Cardiac fibroblast (primary cell): ENCODE measurements around the gene NNAT.
"Not testable (repeated sequence)": the region's sequence is repeated elsewhere in the genome, so short reads cannot be mapped to it uniquely, and the experiment has no call there.

Experiments
- DNase-seq, 2 donors: peaks; one replicate each; pipeline versions ENCODE4 v3.0.0 to v3.0.0-alpha.2; 2010; ENCODE audit warnings: low read depth in 2 of 2
- H3K4me3 ChIP-seq, 2 donors: replicated peaks in 1 of 2; 1 replicate in 1 of 2; 2 replicates in 1 of 2; pipeline ENCODE4 v1.5.1; 2011; ENCODE audit warnings: low read depth in 2 of 2, low read length in 2 of 2, mild to moderate bottlenecking in 2 of 2, moderate library complexity in 1 of 2
- TF ChIP-seq, protein P1 (sequence below): IDR thresholded peaks from one replicate; pipeline ENCODE4 v1.5.1; 2011; ENCODE audit warnings: low read depth, mild to moderate bottlenecking, low read length, inconsistent platforms

NNAT gene

DNA sequence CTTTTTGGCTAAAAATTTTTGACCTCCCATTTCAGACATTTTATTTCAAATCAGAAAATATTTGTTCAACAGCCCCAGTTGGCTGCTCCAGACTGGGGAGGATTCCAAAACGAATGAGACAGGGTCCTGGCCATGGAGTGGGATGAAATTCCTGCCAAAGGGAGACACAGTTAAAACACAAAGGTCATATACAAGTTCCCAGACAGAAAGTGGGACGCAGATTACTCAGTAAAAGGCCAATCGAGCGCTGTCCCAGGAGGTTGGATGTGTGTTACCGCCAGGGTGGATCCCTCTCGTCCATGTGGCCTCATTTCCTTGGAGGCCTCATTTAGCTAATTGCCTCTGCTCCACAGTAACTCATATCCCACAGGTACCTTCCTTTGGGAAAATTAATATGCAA lies 41.8 kb upstream of the NNAT start:
- TF ChIP-seq, protein P1, sequence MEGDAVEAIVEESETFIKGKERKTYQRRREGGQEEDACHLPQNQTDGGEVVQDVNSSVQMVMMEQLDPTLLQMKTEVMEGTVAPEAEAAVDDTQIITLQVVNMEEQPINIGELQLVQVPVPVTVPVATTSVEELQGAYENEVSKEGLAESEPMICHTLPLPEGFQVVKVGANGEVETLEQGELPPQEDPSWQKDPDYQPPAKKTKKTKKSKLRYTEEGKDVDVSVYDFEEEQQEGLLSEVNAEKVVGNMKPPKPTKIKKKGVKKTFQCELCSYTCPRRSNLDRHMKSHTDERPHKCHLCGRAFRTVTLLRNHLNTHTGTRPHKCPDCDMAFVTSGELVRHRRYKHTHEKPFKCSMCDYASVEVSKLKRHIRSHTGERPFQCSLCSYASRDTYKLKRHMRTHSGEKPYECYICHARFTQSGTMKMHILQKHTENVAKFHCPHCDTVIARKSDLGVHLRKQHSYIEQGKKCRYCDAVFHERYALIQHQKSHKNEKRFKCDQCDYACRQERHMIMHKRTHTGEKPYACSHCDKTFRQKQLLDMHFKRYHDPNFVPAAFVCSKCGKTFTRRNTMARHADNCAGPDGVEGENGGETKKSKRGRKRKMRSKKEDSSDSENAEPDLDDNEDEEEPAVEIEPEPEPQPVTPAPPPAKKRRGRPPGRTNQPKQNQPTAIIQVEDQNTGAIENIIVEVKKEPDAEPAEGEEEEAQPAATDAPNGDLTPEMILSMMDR = no peak
- no peak for DNase-seq
- H3K4me3 ChIP-seq = no peak overlapping the region

DNA sequence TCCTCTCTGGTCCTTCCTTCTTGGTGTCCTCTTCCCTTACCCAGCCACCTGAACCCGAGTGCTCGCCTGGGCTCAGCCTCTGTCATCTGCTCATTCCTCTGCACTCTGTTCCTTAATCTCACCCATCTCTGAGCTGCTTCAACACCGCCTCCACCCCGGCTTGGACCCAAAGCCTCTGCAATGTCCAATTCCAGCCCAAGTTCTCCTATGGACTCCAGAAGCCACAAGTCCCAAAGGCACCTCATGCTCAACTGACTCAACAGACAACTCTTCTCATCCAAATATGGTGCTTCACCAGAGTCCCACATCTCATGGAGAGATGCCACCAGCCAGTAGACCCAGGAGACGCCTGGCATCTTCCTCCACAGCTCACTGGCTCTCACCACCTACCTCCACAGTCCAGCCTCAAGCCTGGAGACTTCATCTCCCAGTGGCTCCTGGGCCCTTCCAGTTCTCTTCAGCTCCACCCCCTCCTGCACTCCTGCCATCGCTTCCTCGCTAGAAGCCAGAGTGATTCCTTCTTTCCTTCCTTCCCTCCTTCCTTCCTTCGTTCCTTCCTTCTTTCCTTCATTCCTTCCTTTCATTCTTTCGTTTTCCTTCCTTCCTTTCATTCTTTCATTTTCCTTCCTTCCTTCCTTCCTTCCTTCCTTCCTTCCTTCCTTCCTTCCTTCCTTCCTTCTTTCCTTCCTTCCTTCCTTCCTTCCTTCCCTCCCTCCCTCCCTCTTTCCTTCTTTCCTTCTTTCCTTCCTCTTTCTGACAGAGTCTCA lies 40.9 kb upstream of the NNAT start:
- H3K4me3 ChIP-seq = no peak overlapping the region
- TF ChIP-seq, protein P1 = no peak
- DNase-seq = no peak

DNA sequence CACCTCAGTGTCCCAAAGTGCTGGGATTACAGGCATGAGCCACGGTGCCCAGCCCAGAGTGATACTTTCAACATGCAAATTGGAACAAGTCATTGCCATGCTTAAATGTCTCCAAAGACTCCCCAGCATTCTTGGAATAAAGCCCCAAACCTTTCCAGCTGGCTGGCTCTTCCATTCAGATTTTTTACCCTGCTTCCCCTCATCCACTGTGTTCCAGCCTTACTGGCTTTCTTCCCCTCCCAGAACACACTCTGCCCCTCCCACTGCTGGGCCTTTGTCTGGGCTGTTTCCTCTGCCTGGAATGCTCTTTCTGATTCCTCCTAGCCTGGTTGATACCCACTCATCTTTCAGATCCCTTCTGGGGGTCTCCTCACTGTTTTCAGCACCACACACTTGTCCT lies 40.1 kb upstream of the NNAT start:
- peak in 1 of 2 donors; percentile 11 for DNase-seq
- TF ChIP-seq, protein P1 = no peak
- H3K4me3 ChIP-seq = no peak overlapping the region

DNA sequence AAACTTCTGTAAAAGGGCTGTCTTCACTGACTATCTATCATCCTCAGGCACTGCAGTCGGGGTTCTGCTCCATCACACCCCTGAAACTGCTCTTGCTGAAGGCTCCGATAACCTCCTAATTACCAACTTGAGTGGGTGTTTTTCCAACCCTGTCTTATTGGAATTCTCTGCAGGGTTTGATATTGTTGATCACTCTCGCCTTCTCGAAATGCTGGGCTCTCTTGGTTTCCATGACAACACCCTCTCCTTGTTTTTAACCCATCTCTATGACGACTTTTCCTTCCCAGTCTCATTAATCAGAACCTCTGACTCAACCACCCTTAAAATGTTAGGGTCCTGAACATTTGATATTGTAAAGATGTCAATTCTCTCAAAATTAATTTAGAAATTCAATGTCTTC lies 39.4 kb upstream of the NNAT start:
- TF ChIP-seq, protein P1 = no peak
- H3K4me3 ChIP-seq = no peak overlapping the region
- no peak for DNase-seq

DNA sequence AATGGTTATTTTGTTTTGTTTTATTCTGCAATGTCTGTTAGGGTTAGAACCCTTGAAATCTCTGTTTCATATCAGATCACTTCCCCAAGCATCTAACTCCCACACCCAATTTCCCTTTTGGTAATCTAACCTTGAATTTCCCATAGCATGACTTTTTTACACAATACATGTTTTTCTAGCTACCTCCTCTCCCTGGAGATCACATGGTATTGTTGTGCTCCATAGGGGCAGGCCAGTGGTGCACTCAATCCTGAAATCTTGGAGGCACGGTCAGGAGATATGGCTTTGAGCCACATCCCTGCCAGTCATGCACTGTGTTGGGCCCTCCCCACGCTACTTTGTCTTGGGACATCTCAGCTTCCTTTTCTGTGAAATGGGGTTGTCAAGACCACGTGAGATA lies 36.7 kb upstream of the NNAT start:
- no peak overlapping the region for H3K4me3 ChIP-seq
- DNase-seq = no peak
- TF ChIP-seq, protein P1 = no peak

DNA sequence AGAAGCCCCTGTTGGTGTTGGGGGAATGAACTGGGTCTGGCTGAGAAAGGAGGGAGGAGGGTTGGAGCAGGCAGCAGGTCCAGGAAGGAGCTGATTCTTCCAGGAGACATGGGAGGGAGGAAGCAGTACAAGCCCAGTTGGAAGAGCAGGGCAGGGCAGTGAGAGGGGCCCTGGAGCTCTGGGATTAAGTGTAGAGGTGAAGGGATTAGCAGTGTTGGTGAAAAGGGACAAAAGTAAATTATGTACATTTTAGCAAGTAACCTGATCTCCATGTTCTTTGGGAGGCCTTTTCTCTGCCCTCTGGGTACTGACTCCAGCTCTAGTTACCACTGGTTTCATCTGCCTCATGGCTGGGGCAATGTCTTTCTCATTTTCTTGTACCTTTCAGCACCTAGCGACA lies 34.8 kb upstream of the NNAT start:
- not testable (repeated sequence) for H3K4me3 ChIP-seq, DNase-seq

DNA sequence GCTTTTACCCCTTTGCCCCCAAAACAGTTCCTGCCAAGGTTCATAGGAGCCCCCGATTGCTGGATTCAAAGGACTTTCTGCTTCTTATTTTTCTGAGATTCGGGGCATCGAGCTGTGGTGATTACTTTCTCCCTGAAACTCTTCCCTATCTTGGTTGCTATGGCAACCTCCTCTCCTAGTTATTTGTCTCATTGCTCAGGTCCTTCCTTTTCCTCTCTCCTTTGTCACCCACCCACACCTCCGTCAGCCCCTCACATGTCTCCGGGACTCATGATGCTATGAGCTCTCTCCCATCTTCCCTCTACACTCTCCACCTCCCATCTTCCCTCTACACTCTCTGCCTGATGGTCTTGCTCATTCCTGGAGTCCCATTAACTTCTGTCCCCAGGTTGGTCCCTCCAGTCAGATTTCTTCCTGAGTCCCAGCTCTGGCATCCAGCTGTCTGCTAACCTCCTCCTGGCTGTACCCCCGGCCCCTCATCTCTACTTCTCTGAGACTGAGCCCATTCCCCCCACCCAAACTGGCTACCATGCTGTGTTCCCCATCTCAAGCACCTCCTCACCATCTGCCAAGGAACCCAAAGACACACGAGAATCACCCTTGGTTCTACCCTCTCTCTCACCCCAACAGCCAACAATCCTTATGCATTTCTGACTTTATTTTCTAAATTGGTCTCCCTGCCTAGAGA lies 30.2 kb upstream of the NNAT start:
- no peak overlapping the region for H3K4me3 ChIP-seq
- DNase-seq = no peak
- TF ChIP-seq, protein P1 = no peak
